Fibroblast of pulmonary artery (primary cell): ENCODE data around the gene CHRNE.

ENCODE experiments used
- DNase-seq: peaks from one replicate; pipeline ENCODE4 v3.0.0-alpha.2; 2010; ENCODE audit warnings: low read depth
- H3K4me3 ChIP-seq: replicated peaks from 2 replicates; pipeline ENCODE4 v1.5.1; 2011; ENCODE audit warnings: low read depth, mild to moderate bottlenecking, control low read depth, low read length, moderate library complexity
- TF ChIP-seq, protein P1 (sequence below): IDR thresholded peaks from 2 replicates; pipeline ENCODE4 v1.5.1; 2011; ENCODE audit warnings: mild to moderate bottlenecking, control low read depth, low read length, inconsistent platforms; ENCODE audit errors: missing control alignments

Gene CHRNE

DNA sequence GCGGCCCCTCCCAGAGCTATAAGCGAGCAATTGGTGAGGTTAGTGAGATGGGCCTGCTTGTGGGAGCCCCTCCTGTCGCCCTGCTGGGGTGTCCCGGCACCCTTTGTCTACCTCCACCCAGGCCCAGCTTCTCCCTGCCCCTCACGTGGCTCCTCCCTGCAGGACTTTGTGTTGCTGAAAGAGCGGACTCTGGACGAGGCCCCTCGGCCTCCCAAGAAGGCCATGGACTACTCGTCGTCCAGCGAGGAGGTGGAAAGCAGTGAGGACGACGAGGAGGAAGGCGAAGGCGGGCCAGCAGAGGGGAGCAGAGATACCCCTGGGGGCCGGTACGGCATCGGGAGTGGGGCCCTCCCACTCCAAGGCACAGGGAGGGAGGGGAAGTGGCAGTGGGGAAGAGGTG, 9.6 kb downstream of the CHRNE start:
- H3K4me3 ChIP-seq: no peak overlapping the region
- DNase-seq: no peak
- TF ChIP-seq, protein P1, sequence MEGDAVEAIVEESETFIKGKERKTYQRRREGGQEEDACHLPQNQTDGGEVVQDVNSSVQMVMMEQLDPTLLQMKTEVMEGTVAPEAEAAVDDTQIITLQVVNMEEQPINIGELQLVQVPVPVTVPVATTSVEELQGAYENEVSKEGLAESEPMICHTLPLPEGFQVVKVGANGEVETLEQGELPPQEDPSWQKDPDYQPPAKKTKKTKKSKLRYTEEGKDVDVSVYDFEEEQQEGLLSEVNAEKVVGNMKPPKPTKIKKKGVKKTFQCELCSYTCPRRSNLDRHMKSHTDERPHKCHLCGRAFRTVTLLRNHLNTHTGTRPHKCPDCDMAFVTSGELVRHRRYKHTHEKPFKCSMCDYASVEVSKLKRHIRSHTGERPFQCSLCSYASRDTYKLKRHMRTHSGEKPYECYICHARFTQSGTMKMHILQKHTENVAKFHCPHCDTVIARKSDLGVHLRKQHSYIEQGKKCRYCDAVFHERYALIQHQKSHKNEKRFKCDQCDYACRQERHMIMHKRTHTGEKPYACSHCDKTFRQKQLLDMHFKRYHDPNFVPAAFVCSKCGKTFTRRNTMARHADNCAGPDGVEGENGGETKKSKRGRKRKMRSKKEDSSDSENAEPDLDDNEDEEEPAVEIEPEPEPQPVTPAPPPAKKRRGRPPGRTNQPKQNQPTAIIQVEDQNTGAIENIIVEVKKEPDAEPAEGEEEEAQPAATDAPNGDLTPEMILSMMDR: no peak

DNA sequence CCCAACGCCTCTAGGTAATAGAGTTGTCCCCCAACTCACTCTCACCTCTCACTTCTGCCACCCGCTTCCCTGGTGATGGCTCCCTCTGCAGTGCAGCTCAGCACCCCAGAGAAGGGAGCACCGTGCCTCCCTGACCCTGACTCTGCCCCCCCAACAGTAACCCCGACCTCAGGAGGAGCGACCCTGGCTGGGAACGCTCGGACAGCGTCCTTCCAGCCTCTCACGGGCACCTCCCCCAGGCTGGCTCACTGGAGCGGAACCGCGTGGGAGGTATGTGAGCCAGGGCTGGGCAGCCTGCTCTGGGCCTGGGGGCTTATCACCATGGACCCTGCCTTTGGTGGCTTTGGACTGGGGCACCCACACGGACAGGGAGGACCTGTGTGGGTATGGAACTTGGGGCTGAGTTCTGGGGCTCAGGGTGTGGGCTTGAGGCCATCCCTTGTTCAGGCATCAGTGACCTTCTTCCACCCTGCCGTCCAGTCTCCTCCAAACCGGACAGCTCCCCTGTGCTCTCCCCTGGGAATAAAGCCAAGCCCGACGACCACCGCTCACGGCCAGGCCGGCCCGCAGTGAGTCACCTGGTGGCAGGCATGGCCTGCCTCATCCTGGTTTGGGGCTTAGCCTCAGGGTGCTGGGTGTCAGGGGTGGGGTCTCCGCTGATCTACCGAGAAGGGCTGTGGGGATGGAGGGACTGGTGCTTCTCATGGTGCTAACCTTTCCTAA, 10.2 kb downstream of the CHRNE start:
- DNase-seq: no peak
- H3K4me3 ChIP-seq: no peak overlapping the region
- TF ChIP-seq, protein P1: no peak

DNA sequence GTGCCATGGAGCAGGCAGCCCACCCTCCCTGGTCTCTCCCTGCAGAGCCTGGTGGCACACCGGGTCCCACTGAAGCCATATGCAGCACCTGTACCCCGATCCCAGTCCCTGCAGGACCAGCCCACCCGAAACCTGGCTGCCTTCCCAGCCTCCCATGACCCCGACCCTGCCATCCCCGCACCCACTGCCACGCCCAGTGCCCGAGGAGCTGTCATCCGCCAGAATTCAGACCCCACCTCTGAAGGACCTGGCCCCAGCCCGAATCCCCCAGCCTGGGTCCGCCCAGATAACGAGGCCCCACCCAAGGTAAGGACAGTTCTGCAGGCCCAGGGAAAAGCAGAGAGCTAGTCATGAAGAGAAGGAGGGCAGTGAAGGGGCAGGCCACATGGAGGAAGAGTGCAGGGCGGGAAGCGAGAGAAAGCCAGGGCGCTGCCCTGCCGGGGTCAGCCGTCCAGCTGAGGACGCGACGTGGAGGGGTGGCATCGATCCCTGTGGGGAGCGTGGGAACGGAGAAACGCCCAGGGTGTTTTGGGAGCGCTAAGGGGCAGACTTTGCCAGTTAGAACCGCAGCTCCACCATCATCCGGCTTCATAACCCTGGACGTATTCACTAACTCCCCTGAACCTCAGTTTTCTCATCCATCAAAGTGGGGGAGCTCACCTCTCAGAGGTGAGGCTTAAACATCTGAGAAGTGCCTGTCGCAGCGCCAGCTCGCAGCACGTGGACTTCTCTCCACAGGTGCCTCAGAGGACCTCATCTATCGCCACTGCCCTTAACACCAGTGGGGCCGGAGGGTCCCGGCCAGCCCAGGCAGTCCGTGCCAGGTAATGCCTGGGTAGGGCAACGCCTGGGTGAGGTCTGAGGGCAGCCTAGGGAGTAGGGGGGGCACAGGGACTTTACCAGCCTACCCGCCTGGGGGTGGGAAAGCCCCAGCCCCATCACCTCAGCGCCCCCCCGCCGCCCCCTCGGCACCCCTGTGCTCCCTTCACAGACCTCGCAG, 11.2 kb downstream of the CHRNE start:
- TF ChIP-seq, protein P1: no peak
- DNase-seq: no peak
- no peak overlapping the region for H3K4me3 ChIP-seq

DNA sequence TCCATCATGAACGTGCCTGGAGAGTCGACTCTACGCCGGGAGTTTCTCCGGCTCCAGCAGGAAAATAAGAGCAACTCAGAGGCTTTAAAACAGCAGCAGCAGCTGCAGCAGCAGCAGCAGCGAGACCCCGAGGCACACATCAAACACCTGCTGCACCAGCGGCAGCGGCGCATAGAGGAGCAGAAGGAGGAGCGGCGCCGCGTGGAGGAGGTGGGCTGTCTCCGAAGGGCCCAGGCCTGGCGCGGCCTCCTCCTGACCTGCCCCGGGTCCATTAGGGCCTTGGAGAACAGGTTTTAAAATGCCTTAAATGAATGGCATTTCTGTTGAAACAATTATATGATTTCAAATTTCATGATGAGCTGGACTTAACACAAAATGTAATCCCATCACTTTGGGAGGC, 15.3 kb downstream of the CHRNE start:
- no peak overlapping the region for H3K4me3 ChIP-seq
- TF ChIP-seq, protein P1: no peak
- no peak for DNase-seq

DNA sequence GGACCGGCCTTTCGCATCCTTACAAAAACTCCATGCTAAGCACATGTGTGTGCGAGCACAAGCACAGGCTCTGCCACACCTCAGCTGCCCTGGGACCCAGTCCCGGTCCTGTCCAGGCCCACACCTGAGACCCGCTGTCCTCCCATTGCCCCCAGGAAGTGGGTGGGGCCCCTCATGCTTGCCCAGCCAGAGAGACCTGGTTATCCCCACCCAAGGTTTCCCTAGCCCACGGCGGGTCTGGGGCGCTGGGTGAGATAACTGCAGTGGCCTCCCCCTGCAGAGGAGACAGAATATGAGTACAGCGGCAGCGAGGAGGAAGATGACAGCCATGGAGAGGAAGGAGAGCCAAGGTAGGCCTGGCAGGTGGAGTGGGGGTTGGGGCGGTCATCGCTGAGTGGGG, 16.1 kb downstream of the CHRNE start:
- TF ChIP-seq, protein P1: no peak
- DNase-seq: no peak
- no peak overlapping the region for H3K4me3 ChIP-seq

DNA sequence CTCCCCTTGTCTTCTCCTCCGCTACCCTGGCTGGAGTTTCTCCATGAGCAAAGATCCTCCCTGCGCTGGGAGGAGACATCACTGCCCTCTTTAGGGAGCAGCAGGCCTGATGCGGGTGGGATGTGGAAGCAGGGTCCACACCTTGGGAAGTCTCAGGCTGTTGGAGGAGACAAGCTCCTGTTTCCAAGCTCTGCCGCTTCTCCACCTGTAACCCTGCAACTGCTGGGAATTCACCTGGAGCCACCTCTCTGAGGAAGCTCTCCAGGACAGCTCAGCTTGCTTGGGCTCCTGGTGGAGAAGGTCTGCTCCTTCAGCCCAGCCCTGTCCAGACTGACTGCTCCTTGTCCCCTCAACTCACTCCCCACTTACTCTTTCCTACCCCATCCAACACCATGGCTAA, 18.4 kb downstream of the CHRNE start:
- DNase-seq: no peak
- H3K4me3 ChIP-seq: no peak overlapping the region
- TF ChIP-seq, protein P1: no peak
